ENCODE measurements around the gene NME5. TPM values are rescaled to one million over a fixed set of nuclear protein-coding genes. Genes with fewer than 3 reads are reported as not detected.

Gene NME5
- total RNA-seq, 1 experiment from 2014 or later = 3.1 TPM

GRCh38 chr5:138178516-138179276, 39.5 kb upstream of the NME5 start, which contains the start of the genes BRD8 and KIF20A:
BRD8 (minus strand) TSS chr5:138178630; CDS start chr5:138178614, 16 bp downstream.
KIF20A (plus strand) TSS chr5:138179112; CDS start chr5:138179681, 569 bp downstream.
- intact Hi-C loops (cut with micrococcal nuclease) = loop anchor here (5.0 kb wide), 1 partner anchor 174 kb away; the partner anchor contains the start of gene KDM3B
- CTCF ChIA-PET = interaction anchor here (0.8 to 1.5 kb wide), 6 partner anchors 104 to 325 kb away, joined by 3 to 6 read pairs (median 4); partner anchors contain the start of genes EGR1 and KDM3B

GRCh38 chr5:138177941-138178515, 38.8 kb upstream of the NME5 start:
- intact Hi-C loops (cut with micrococcal nuclease) = loop anchor here (5.0 kb wide), 1 partner anchor 174 kb away; the partner anchor contains the start of gene KDM3B
- H3K79me2 ChIP-seq (ENCODE audit: insufficient read depth, low read length) = peaks cover 72% of the 10 kb centered on the region

More at GRCh38 chr5:138178516-138179276, 39.5 kb upstream of the NME5 start, which contains the start of the genes BRD8 and KIF20A:
- Histone ChIP-seq H3K9ac (ENCODE audit: low read length) (peak within 1 kb of the TSS; percentile 86), H3K27ac (ENCODE audit: low read depth, low read length) (peak within 1 kb of the TSS; percentile 82), H3K36me3 (ENCODE audit: control insufficient read depth in 1 of 2, insufficient read depth in 2 of 2, low read length in 2 of 2) (peaks cover 35 to 42% of the 10 kb centered on the region in 2 experiments), H3K4me1 (ENCODE audit: control insufficient read depth in 1 of 2, insufficient read depth in 2 of 2, low read length in 2 of 2) (peaks cover 0 to 10% of the 10 kb centered on the region in 2 experiments; a peak in 1 of 4 replicates), H3K4me3 (replicated peaks in 1 of 2; ENCODE audit: low read depth in 1 of 2, low read length in 2 of 2) (peak within 1 kb of the TSS; percentile 88 to 99), H2AFZ (ENCODE audit: low read depth, low read length, poor library complexity, severe bottlenecking) (peak within 1 kb of the TSS; percentile 89), H3K9me3 (ENCODE audit: control insufficient read depth in 1 of 2, insufficient read depth in 1 of 2, low read depth in 1 of 2, low read length in 2 of 2) (no peaks in the 10 kb centered on the region), H3K4me2 (ENCODE audit: low read length) (peak within 1 kb of the TSS; percentile 86), H3K79me2 (ENCODE audit: insufficient read depth, low read length) (peaks cover 68% of the 10 kb centered on the region), H3K27me3 (ENCODE audit: insufficient read depth, low read length) (no peaks in the 10 kb centered on the region), H4K20me1 (ENCODE audit: insufficient read depth) (no peaks in the 10 kb centered on the region), H3K9me2 (ENCODE audit: insufficient read depth) (no peaks in the 10 kb centered on the region)
- DNase-seq (ENCODE audit: low read depth, low spot score) = peak; percentile 94
- ATAC-seq = peak; percentile 86
- TF ChIP-seq YY1 (IDR thresholded peaks at IDR 0.05; ENCODE audit: extremely low read depth, insufficient replicate concordance, low read depth, low read length) = peak; percentile 99
- peak; percentile 93 for TF ChIP-seq POLR2AphosphoS5 (IDR thresholded peaks at IDR 0.05; ENCODE audit: low read depth, low read length)
- TF ChIP-seq POLR2A (IDR thresholded peaks at IDR 0.05; ENCODE audit: borderline replicate concordance, extremely low read depth, insufficient read depth, insufficient read length) = peak; percentile 92
- peak; percentile 66; the same call in 1 of the 2 replicates for TF ChIP-seq ZFX (IDR thresholded peaks at IDR 0.05)
- TF ChIP-seq ZNF274 (IDR thresholded peaks at IDR 0.05; ENCODE audit: low read depth, low read length) = no peak
- TF ChIP-seq RAD21 (IDR thresholded peaks at IDR 0.05; ENCODE audit: low read depth) = no peak
- ChIA-PET RAD21 (ENCODE audit: low non-redundant PET in 1 of 2, low total read pairs in 2 of 2, uncharacterized antibody in 2 of 2, unreplicated experiment in 2 of 2) (interaction anchor here (0.6 to 0.8 kb wide), 2 partner anchors 104 to 314 kb away, joined by 3 to 4 read pairs; no protein-coding TSS in a partner anchor), POLR2A (interaction anchor here (0.5 to 1.4 kb wide), 3 partner anchors 55 to 159 kb away, joined by 3 to 4 read pairs (median 3); partner anchors contain the start of genes CDC25C and FAM53C)
- no TSS peak for BruUV-seq (replicated peaks)

More at GRCh38 chr5:138177941-138178515, 38.8 kb upstream of the NME5 start:
- Histone ChIP-seq H3K9ac (ENCODE audit: low read length) (peak overlapping the region; percentile 86), H3K36me3 (ENCODE audit: control insufficient read depth in 1 of 2, insufficient read depth in 2 of 2, low read length in 2 of 2) (peaks cover 34 to 35% of the 10 kb centered on the region in 2 experiments), H3K4me1 (ENCODE audit: control insufficient read depth in 1 of 2, insufficient read depth in 2 of 2, low read length in 2 of 2) (peaks cover 0 to 10% of the 10 kb centered on the region in 2 experiments; a peak in 1 of 4 replicates), H3K4me3 (replicated peaks in 1 of 2; ENCODE audit: low read depth in 1 of 2, low read length in 2 of 2) (peak overlapping the region; percentile 88 to 99), H4K20me1 (ENCODE audit: insufficient read depth) (no peaks in the 10 kb centered on the region), H3K9me3 (ENCODE audit: control insufficient read depth in 1 of 2, insufficient read depth in 1 of 2, low read depth in 1 of 2, low read length in 2 of 2) (no peaks in the 10 kb centered on the region), H2AFZ (ENCODE audit: low read depth, low read length, poor library complexity, severe bottlenecking) (peak overlapping the region; percentile 89), H3K9me2 (ENCODE audit: insufficient read depth) (no peaks in the 10 kb centered on the region), H3K27ac (ENCODE audit: low read depth, low read length) (peak overlapping the region; percentile 82), H3K4me2 (ENCODE audit: low read length) (peak overlapping the region; percentile 86), H3K27me3 (ENCODE audit: insufficient read depth, low read length) (no peaks in the 10 kb centered on the region)
- DNase-seq (ENCODE audit: low read depth, low spot score) (no peak), ATAC-seq (peak; percentile 30)
- RAD21 ChIA-PET (ENCODE audit: low non-redundant PET in 1 of 2, low total read pairs in 2 of 2, uncharacterized antibody in 2 of 2, unreplicated experiment in 2 of 2) = no interaction called here
- POLR2A ChIA-PET = interaction anchor here (1.4 kb wide), 1 partner anchor 153 kb away, joined by 4 read pairs; the partner anchor contains the start of gene CDC25C
- BruUV-seq (replicated peaks) = TSS peak; percentile 77
- TF ChIP-seq POLR2A (IDR thresholded peaks at IDR 0.05; ENCODE audit: borderline replicate concordance, extremely low read depth, insufficient read depth, insufficient read length) (no peak), TCF7L2 (IDR thresholded peaks at IDR 0.05; ENCODE audit: borderline replicate concordance, extremely low read depth, insufficient read depth, insufficient read length) (peak; percentile 34)
- CTCF ChIA-PET = no interaction called here

Measured in HCT116 (cell line).